Mesenchymal stem cell (in vitro differentiated cells and primary cell): ENCODE results near the gene GSTT2.
"Not testable (repeated sequence)": the region's sequence is repeated elsewhere in the genome, so short reads cannot be mapped to it uniquely, and the experiment has no call there.

Experiments
- DNase-seq: peaks from one replicate; pipeline ENCODE4 v3.0.0-alpha.2; 2013
- H2AFZ ChIP-seq: one replicate; pipeline ENCODE4 v1.6.1; 2013; ENCODE audit warnings: low read depth, mild to moderate bottlenecking, control low read depth, inconsistent platforms, low read length, moderate library complexity
- H2AK5ac ChIP-seq: 2 replicates; pipeline ENCODE4 v1.6.1; 2013; ENCODE audit warnings: low read length, moderate library complexity, mild to moderate bottlenecking, inconsistent platforms; ENCODE audit not compliant: severe bottlenecking
- H2BK120ac ChIP-seq: one replicate; pipeline ENCODE4 v1.6.1; 2013; ENCODE audit warnings: low read depth, mild to moderate bottlenecking, inconsistent platforms, low read length, moderate library complexity
- H2BK12ac ChIP-seq, 2 experiments: one replicate each; pipeline ENCODE4 v1.6.1; 2013; ENCODE audit warnings: inconsistent platforms in 2 of 2, low read length in 2 of 2, mild to moderate bottlenecking in 2 of 2, moderate library complexity in 2 of 2, control low read depth in 1 of 2
- H2BK15ac ChIP-seq: one replicate; pipeline ENCODE4 v1.6.1; 2013; ENCODE audit warnings: mild to moderate bottlenecking, low read depth, inconsistent platforms; ENCODE audit not compliant: poor library complexity, severe bottlenecking
- H2BK5ac ChIP-seq: 2 replicates; pipeline ENCODE4 v1.6.1; 2013; ENCODE audit warnings: low read depth, mild to moderate bottlenecking, low read length, control low read depth, inconsistent platforms; ENCODE audit not compliant: poor library complexity, severe bottlenecking
- H3K14ac ChIP-seq, 2 experiments: one replicate each; pipeline ENCODE4 v1.6.1; 2013; ENCODE audit warnings: inconsistent platforms in 2 of 2, low read length in 2 of 2, control low read depth in 1 of 2, mild to moderate bottlenecking in 1 of 2, moderate library complexity in 1 of 2
- H3K18ac ChIP-seq, 2 experiments: one replicate each; pipeline ENCODE4 v1.6.1; 2013; ENCODE audit warnings: inconsistent platforms in 2 of 2, low read length in 2 of 2, control low read depth in 1 of 2, low read depth in 1 of 2, mild to moderate bottlenecking in 1 of 2
- H3K23ac ChIP-seq, 2 experiments: one replicate each; pipeline ENCODE4 v1.6.1; 2013; ENCODE audit warnings: inconsistent platforms in 2 of 2, low read length in 2 of 2, mild to moderate bottlenecking in 2 of 2, moderate library complexity in 2 of 2, control low read depth in 1 of 2
- H3K27ac ChIP-seq: 2 replicates; pipeline ENCODE4 v1.5.1; 2013; ENCODE audit warnings: mild to moderate bottlenecking, moderate library complexity, low read length, control low read depth, inconsistent platforms; ENCODE audit not compliant: poor library complexity, severe bottlenecking
- H3K27me3 ChIP-seq, 2 experiments: 2 replicates each; pipeline versions ENCODE4 v1.6.1 to v1.7.0; 2013; ENCODE audit warnings: low read length in 2 of 2, mild to moderate bottlenecking in 2 of 2, moderate library complexity in 2 of 2, control low read depth in 1 of 2, inconsistent platforms in 1 of 2; ENCODE audit not compliant: control insufficient read depth in 1 of 2, insufficient read depth in 1 of 2
- H3K36me3 ChIP-seq, 2 experiments: 2 replicates each; pipeline versions ENCODE4 v1.6.1 to v1.7.0; 2013; ENCODE audit warnings: low read length in 2 of 2, control low read depth in 1 of 2, inconsistent platforms in 1 of 2, low read depth in 1 of 2, mild to moderate bottlenecking in 1 of 2; ENCODE audit not compliant: insufficient read depth in 2 of 2, control insufficient read depth in 1 of 2
- H3K4ac ChIP-seq, 2 experiments: one replicate each; pipeline ENCODE4 v1.6.1; 2013; ENCODE audit warnings: inconsistent platforms in 2 of 2, low read length in 2 of 2, mild to moderate bottlenecking in 2 of 2, moderate library complexity in 2 of 2, control low read depth in 1 of 2, low read depth in 1 of 2
- H3K4me1 ChIP-seq: 2 replicates; pipeline ENCODE4 v1.6.1; 2013; ENCODE audit warnings: low read depth, low read length, control low read depth; ENCODE audit not compliant: control insufficient read depth, insufficient read depth
- H3K4me2 ChIP-seq: 2 replicates; pipeline ENCODE4 v1.6.1; 2013; ENCODE audit warnings: low read length, mild to moderate bottlenecking, inconsistent platforms; ENCODE audit not compliant: poor library complexity, severe bottlenecking
- H3K4me3 ChIP-seq, 2 experiments: 2 replicates each; pipeline versions ENCODE4 v1.5.1 to v1.7.0; 2013; ENCODE audit warnings: low read length in 2 of 2, mild to moderate bottlenecking in 2 of 2, control low read depth in 1 of 2, low read depth in 1 of 2; ENCODE audit not compliant: insufficient read depth in 1 of 2
- H3K79me1 ChIP-seq: replicated peaks from 2 replicates; pipeline ENCODE4 v1.6.1; 2013; ENCODE audit warnings: mild to moderate bottlenecking, control low read depth, low read length, inconsistent platforms; ENCODE audit not compliant: poor library complexity, severe bottlenecking
- H3K9ac ChIP-seq: 2 replicates; pipeline ENCODE4 v1.7.0; 2013; ENCODE audit warnings: mild to moderate bottlenecking, low read length, moderate library complexity
- H3K9me3 ChIP-seq: 2 replicates; pipeline ENCODE4 v1.7.0; 2013; ENCODE audit warnings: mild to moderate bottlenecking, low read length; ENCODE audit not compliant: control insufficient read depth
- H4K8ac ChIP-seq: one replicate; pipeline ENCODE4 v1.6.1; 2013; ENCODE audit warnings: inconsistent platforms, mild to moderate bottlenecking, low read length, moderate library complexity
- H4K91ac ChIP-seq: one replicate; pipeline ENCODE4 v1.6.1; 2013; ENCODE audit warnings: mild to moderate bottlenecking, low read length, inconsistent platforms
- WGBS: methylation state at CpG from one replicate; pipeline ENCODE4 v1.1.7; 2013; ENCODE audit warnings: mixed read lengths; 5-methylcytosine and 5-hydroxymethylcytosine counted together

The GSTT2 gene

GRCh38 chr22:23974345-23974744 lies 5.6 kb upstream of the GSTT2 start, which contains the start of gene DDT:
Gene DDT, minus strand, starts transcription at chr22:23974441. Its CDS starts 27 bp downstream, at chr22:23974414.
- not testable (repeated sequence) for H3K14ac ChIP-seq, H4K8ac ChIP-seq, H3K18ac ChIP-seq, DNase-seq, H3K4me2 ChIP-seq, H2BK5ac ChIP-seq, H3K79me1 ChIP-seq, H3K9ac ChIP-seq, H2AK5ac ChIP-seq, H2AFZ ChIP-seq, H3K4me1 ChIP-seq, H2BK12ac ChIP-seq, H3K27me3 ChIP-seq, H3K9me3 ChIP-seq, H3K4me3 ChIP-seq, H3K4ac ChIP-seq, H4K91ac ChIP-seq, H2BK120ac ChIP-seq, H3K23ac ChIP-seq, H2BK15ac ChIP-seq, H3K27ac ChIP-seq
- peaks cover 25 to 27% of the 10 kb centered on the region in 2 experiments for H3K36me3 ChIP-seq
- no CpG with 5 or more reads among the region's 29 CpGs for WGBS

DNA sequence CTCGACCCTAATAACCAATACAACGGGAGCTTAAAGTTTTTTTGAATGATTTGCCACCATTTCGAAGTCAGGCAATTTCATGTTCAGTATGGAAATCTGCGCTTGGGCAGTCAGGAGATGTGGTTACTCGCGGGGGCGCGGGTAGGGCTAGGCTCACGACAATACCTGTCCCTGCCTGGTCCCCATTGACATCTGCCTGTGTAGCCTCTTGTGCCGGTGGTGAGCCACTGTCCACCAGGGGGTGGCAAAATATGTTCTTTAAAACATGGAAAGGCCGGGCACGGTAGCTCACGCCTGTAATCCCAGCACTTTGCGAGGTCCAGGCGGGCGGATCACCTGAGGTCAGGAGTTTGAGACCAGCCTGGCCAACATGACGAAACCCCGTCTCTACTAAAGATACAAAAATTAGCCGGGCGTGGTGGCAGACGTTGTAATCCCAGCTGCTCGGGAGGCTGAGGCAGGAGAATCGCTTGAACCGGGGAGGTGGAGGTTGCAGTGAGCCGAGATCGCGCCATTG lies 5.0 kb upstream of the GSTT2 start:
- not testable (repeated sequence) for H2AFZ ChIP-seq, H2BK120ac ChIP-seq, H3K4me1 ChIP-seq, H3K79me1 ChIP-seq, H4K91ac ChIP-seq, H3K18ac ChIP-seq, H2BK12ac ChIP-seq, H2BK15ac ChIP-seq, H3K23ac ChIP-seq, H3K27ac ChIP-seq, H2BK5ac ChIP-seq, H2AK5ac ChIP-seq, H4K8ac ChIP-seq, H3K9me3 ChIP-seq, H3K4me2 ChIP-seq, H3K14ac ChIP-seq, H3K27me3 ChIP-seq, H3K9ac ChIP-seq, H3K4me3 ChIP-seq, H3K4ac ChIP-seq, DNase-seq
- no CpG with 5 or more reads among the region's 27 CpGs for WGBS
- H3K36me3 ChIP-seq = peaks cover 19 to 22% of the 10 kb centered on the region in 2 experiments

- not testable (repeated sequence) for H2AK5ac ChIP-seq, H3K4me3 ChIP-seq, H4K91ac ChIP-seq, H3K4me2 ChIP-seq, H2BK5ac ChIP-seq, H3K27me3 ChIP-seq, H2BK12ac ChIP-seq, H3K14ac ChIP-seq, H4K8ac ChIP-seq, H3K18ac ChIP-seq, H3K9ac ChIP-seq, H3K79me1 ChIP-seq, H2BK120ac ChIP-seq, H3K9me3 ChIP-seq, H3K27ac ChIP-seq, H3K4ac ChIP-seq, H3K23ac ChIP-seq, H2AFZ ChIP-seq, DNase-seq, H3K36me3 ChIP-seq, H2BK15ac ChIP-seq, H3K4me1 ChIP-seq
- no CpG with 5 or more reads among the region's 12 CpGs for WGBS
Measured at GRCh38 chr22:23977304-23977703, 2.6 kb upstream of the GSTT2 start.

DNA sequence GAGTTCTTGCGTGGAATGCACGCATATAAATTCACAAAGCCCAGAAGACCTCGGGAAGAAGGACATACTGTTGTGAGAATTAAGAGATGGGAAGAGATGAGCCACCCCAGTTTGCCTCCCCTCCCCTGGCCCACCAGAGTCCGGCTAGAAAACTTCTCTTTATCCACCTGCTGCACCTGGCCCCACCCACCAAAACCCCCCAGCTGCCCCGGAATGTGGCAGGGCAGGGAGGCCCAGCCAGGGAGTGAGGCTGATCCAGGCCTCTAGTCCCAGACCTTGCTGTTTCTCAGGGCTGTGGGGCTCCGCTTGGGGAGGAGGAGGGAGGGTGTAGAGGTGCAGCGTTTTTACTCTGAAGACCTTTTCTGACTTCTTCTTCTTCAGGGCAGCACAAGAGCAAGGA lies 633 bp downstream of the GSTT2 start:
- DNase-seq, H2BK120ac ChIP-seq, H2AFZ ChIP-seq, H3K4ac ChIP-seq, H2AK5ac ChIP-seq, H4K91ac ChIP-seq, H3K23ac ChIP-seq, H3K27ac ChIP-seq, H3K79me1 ChIP-seq, H2BK12ac ChIP-seq, H3K4me3 ChIP-seq, H3K27me3 ChIP-seq, H3K9me3 ChIP-seq, H3K14ac ChIP-seq, H2BK5ac ChIP-seq, H3K4me1 ChIP-seq, H3K36me3 ChIP-seq, H2BK15ac ChIP-seq, H3K4me2 ChIP-seq, H4K8ac ChIP-seq, H3K18ac ChIP-seq, H3K9ac ChIP-seq: not testable (repeated sequence)
- WGBS = no CpG with 5 or more reads among the region's 7 CpGs
